MM.1S (cell line): Measurements from ENCODE around the gene TMEM245.

Source experiments
- CTCF ChIP-seq: fragments of 300-600 bp; sonication (generic); IDR thresholded peaks from 2 replicates; pipeline ENCODE4 v1.5.1; 2016; ENCODE audit warnings: antibody characterized with exemption, low read length, mixed read lengths
- EZH2phosphoT487 ChIP-seq: fragments of 300-600 bp; sonication (generic); IDR thresholded peaks from 2 replicates; pipeline ENCODE4 v1.6.1; 2018; ENCODE audit warnings: antibody characterized with exemption, low read length

- no peak for TF ChIP-seq CTCF
- no peak for TF ChIP-seq EZH2phosphoT487
These were observed 3.2 kb upstream of the TMEM245 start for GRCh38 chr9:109122726-109123621.
